Panc1 (cell line): ENCODE data around the gene PADI1.

Experiments
- POLR2AphosphoS5 ChIP-seq: IDR thresholded peaks from 2 replicates; pipeline ENCODE4 v1.6.1; 2012; ENCODE audit warnings: mild to moderate bottlenecking, low read depth, low read length, moderate library complexity
- TF ChIP-seq, protein P1 (sequence below): fragments of 450-650 bp; IDR thresholded peaks from 2 replicates; pipeline ENCODE4 v1.5.1; 2017; ENCODE audit warnings: mild to moderate bottlenecking

DNA sequence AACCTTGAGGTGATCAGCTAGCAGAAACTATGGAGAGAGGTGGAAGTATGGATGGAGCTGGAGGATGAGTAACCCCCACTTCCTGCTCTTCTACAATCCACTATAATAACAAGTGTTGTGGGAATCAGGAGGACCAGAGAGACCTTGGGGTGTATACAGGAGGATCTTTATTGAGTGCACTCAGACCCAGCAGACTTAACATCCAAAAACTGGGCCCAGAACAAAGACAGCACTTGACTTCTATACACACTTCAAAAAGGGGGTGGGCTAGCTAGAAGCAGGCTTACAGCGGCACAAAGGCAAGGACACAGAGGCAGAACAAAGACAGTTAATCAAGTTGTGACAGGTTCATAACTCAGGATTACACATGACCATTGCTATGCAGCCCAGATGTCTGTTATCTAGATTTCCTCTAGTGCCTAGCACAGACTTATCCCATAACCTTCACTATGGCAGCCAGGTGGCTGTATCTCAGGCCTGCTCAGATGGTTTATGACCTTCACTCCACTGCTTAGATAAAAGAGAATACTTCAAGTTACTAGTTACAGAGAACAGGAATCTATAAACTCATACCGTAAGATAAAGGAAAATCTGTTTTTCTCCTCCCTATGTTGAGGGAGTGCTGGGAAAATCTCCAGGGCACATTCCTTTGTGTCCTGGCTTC, 49.5 kb upstream of the PADI1 start:
- TF ChIP-seq, protein P1, sequence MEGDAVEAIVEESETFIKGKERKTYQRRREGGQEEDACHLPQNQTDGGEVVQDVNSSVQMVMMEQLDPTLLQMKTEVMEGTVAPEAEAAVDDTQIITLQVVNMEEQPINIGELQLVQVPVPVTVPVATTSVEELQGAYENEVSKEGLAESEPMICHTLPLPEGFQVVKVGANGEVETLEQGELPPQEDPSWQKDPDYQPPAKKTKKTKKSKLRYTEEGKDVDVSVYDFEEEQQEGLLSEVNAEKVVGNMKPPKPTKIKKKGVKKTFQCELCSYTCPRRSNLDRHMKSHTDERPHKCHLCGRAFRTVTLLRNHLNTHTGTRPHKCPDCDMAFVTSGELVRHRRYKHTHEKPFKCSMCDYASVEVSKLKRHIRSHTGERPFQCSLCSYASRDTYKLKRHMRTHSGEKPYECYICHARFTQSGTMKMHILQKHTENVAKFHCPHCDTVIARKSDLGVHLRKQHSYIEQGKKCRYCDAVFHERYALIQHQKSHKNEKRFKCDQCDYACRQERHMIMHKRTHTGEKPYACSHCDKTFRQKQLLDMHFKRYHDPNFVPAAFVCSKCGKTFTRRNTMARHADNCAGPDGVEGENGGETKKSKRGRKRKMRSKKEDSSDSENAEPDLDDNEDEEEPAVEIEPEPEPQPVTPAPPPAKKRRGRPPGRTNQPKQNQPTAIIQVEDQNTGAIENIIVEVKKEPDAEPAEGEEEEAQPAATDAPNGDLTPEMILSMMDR, result no peak
- TF ChIP-seq POLR2AphosphoS5, result no peak
